Activated CD4-positive, alpha-beta T cell treated with anti-CD3 and anti-CD28 coated beads for 36 hours (primary cell): ENCODE measurements around the gene ARL6IP4. TPM values are rescaled to one million over a fixed set of nuclear protein-coding genes. Genes with fewer than 3 reads are reported as not detected.

Source experiments
- ATAC-seq: fragments of 200-7000 bp; cut with Tn5 transposase; one replicate; pipeline ENCODE4 v1.10.0; 2021; ENCODE audit warnings: mild to moderate bottlenecking, moderate library complexity
- CTCF ChIA-PET: fragments of 350-600 bp; sonication (Branson Sonifier 250); formaldehyde crosslinking; loops from one replicate; lab custom pipeline; 2021; ENCODE audit warnings: antibody characterized with exemption; lab: Charles Lee
- POLR2A ChIA-PET: fragments of 350-600 bp; sonication (Branson Sonifier 250); formaldehyde crosslinking; loops from one replicate; lab custom pipeline; 2021; ENCODE audit warnings: antibody characterized with exemption, inconsistent platforms; lab: Charles Lee
- DNase-seq: peaks from one replicate; pipeline ENCODE4 v3.0.0-alpha.2; 2020
- H3K27ac Mint-ChIP-seq: one replicate; pipeline ENCODE4 v1.8.0; 2021; ENCODE audit warnings: mixed read lengths
- H3K27me3 Mint-ChIP-seq: one replicate; pipeline ENCODE4 v1.8.0; 2021; ENCODE audit warnings: mixed read lengths
- H3K36me3 Mint-ChIP-seq: one replicate; pipeline ENCODE4 v1.8.0; 2021; ENCODE audit warnings: low read depth, mixed read lengths
- H3K4me1 Mint-ChIP-seq: one replicate; pipeline ENCODE4 v1.8.0; 2021; ENCODE audit warnings: mixed read lengths
- H3K4me3 Mint-ChIP-seq: one replicate; pipeline ENCODE4 v1.8.0; 2021; ENCODE audit warnings: mild to moderate bottlenecking, moderate library complexity, mixed read lengths
- H3K9me3 Mint-ChIP-seq: one replicate; pipeline ENCODE4 v1.8.0; 2021; ENCODE audit warnings: low read depth, mixed read lengths
- intact Hi-C, 2 experiments: fragments of 100-400 bp; cut with DNase I in 1 of 2; cut with micrococcal nuclease in 1 of 2; formaldehyde crosslinking; loops; one replicate each; pipeline versions ENCODE4 v1.14.2 to v1.15.1; 2022 to 2024; cut with DNase I, micrococcal nuclease
- total RNA-seq, 2 experiments: library from RNA; stranded (reverse); gene quantifications; one replicate each; pipeline ENCODE4 v1.2.3, GENCODE V29; 2021

Gene ARL6IP4
- total RNA-seq, 2 experiments from 2014 or later, result 141 to 163 TPM

GRCh38 chr12:122959566-122960192 is 20.8 kb upstream of the ARL6IP4 start:
- no peak overlapping the region for H3K4me3 Mint-ChIP-seq
- no peak overlapping the region for H3K27ac Mint-ChIP-seq
- no peaks in the 10 kb centered on the region for H3K9me3 Mint-ChIP-seq
- DNase-seq, result no peak
- peaks cover 2% of the 10 kb centered on the region for H3K36me3 Mint-ChIP-seq
- no peak for ATAC-seq
- no peaks in the 10 kb centered on the region for H3K27me3 Mint-ChIP-seq
- ChIA-PET CTCF (no interaction called here), POLR2A (no interaction called here)
- H3K4me1 Mint-ChIP-seq, result no peaks in the 10 kb centered on the region
- intact Hi-C loops, result no loop called here

- no peaks in the 10 kb centered on the region for H3K27me3 Mint-ChIP-seq
- no peak for ATAC-seq
- H3K4me1 Mint-ChIP-seq, result no peaks in the 10 kb centered on the region
- CTCF ChIA-PET, result no interaction called here
- no peak overlapping the region for H3K4me3 Mint-ChIP-seq
- H3K36me3 Mint-ChIP-seq, result peaks cover 2% of the 10 kb centered on the region
- H3K9me3 Mint-ChIP-seq, result no peaks in the 10 kb centered on the region
- intact Hi-C loops, result no loop called here
- H3K27ac Mint-ChIP-seq, result no peak overlapping the region
- no peak for DNase-seq
- POLR2A ChIA-PET, result no interaction called here
Observed at GRCh38 chr12:122960193-122960569, 20.3 kb upstream of the ARL6IP4 start.

GRCh38 chr12:122961531-122962329 is 18.8 kb upstream of the ARL6IP4 start:
- CTCF ChIA-PET, result interaction anchor here (1.8 kb wide), 1 partner anchor 101 kb away, joined by 4 read pairs; no protein-coding TSS in a partner anchor

GRCh38 chr12:122963941-122964265 is 16.6 kb upstream of the ARL6IP4 start:
- H3K9me3 Mint-ChIP-seq, result no peaks in the 10 kb centered on the region
- ATAC-seq (no peak), DNase-seq (no peak)
- H3K27ac Mint-ChIP-seq, result no peak overlapping the region
- H3K4me1 Mint-ChIP-seq, result peaks cover 2% of the 10 kb centered on the region
- no peak overlapping the region for H3K4me3 Mint-ChIP-seq
- no peaks in the 10 kb centered on the region for H3K36me3 Mint-ChIP-seq
- no peaks in the 10 kb centered on the region for H3K27me3 Mint-ChIP-seq
- ChIA-PET POLR2A (no interaction called here), CTCF (interaction anchor here (0.6 to 1.8 kb wide), 2 partner anchors 103 to 108 kb away, joined by 4 read pairs; no protein-coding TSS in a partner anchor)
- intact Hi-C loops, result no loop called here

More at GRCh38 chr12:122961531-122962329, 18.8 kb upstream of the ARL6IP4 start:
- Mint-ChIP-seq H3K36me3 (peaks cover 2% of the 10 kb centered on the region), H3K4me3 (no peak overlapping the region), H3K27me3 (no peaks in the 10 kb centered on the region), H3K4me1 (peaks cover under 1% of the 10 kb centered on the region), H3K27ac (no peak overlapping the region), H3K9me3 (no peaks in the 10 kb centered on the region)
- ATAC-seq, result no peak
- no peak for DNase-seq
- intact Hi-C loops, result no loop called here
- POLR2A ChIA-PET, result no interaction called here

- Mint-ChIP-seq H3K4me3 (peak overlapping the region; percentile 63), H3K9me3 (no peaks in the 10 kb centered on the region), H3K4me1 (peaks cover 2% of the 10 kb centered on the region), H3K27ac (no peak overlapping the region), H3K36me3 (no peaks in the 10 kb centered on the region), H3K27me3 (no peaks in the 10 kb centered on the region)
- DNase-seq, result no peak
- POLR2A ChIA-PET, result interaction anchor here (0.6 kb wide), 1 partner anchor 203 kb away, joined by 3 read pairs; no protein-coding TSS in a partner anchor
- ATAC-seq, result no peak
- intact Hi-C loops, result loop anchor here in 1 of 2 experiments (5.0 kb wide), 1 partner anchor 493 kb away; the partner anchor contains the start of gene SNRNP35
- CTCF ChIA-PET, result interaction anchor here (0.5 to 0.6 kb wide), 2 partner anchors 107 to 281 kb away, joined by 3 to 4 read pairs; no protein-coding TSS in a partner anchor
Observed at GRCh38 chr12:122964439-122965257, 15.8 kb upstream of the ARL6IP4 start.

- peak overlapping the region; percentile 63 for H3K4me3 Mint-ChIP-seq
- peaks cover 2% of the 10 kb centered on the region for H3K4me1 Mint-ChIP-seq
- CTCF ChIA-PET, result interaction anchor here (0.5 kb wide), 1 partner anchor 281 kb away, joined by 3 read pairs; no protein-coding TSS in a partner anchor
- POLR2A ChIA-PET, result interaction anchor here (0.6 to 1.4 kb wide), 2 partner anchors 203 to 268 kb away, joined by 3 to 6 read pairs; partner anchors contain the start of genes MPHOSPH9 and MTRFR
- DNase-seq (no peak), ATAC-seq (no peak)
- no peaks in the 10 kb centered on the region for H3K36me3 Mint-ChIP-seq
- no peaks in the 10 kb centered on the region for H3K9me3 Mint-ChIP-seq
- H3K27ac Mint-ChIP-seq, result no peak overlapping the region
- no peaks in the 10 kb centered on the region for H3K27me3 Mint-ChIP-seq
- intact Hi-C loops, result loop anchor here in 1 of 2 experiments (5.0 kb wide), 1 partner anchor 492 kb away; the partner anchor contains the start of gene SNRNP35
Observed at GRCh38 chr12:122965321-122965751, 15.1 kb upstream of the ARL6IP4 start.

GRCh38 chr12:122965851-122966742 is 14.4 kb upstream of the ARL6IP4 start, which contains the start of gene ABCB9:
TSS of gene ABCB9 (minus strand) at chr12:122966463. CDS start at chr12:122960235, 6,228 bp downstream.
- intact Hi-C loops, result loop anchor here (1.0 to 5.0 kb wide), 6 partner anchors 8 to 740 kb away; partner anchors contain the start of genes DIABLO (in 1 of the 2), HIP1R (in 1 of the 2), KNTC1 (in 1 of the 2) and MPHOSPH9 (in 1 of the 2)
- Mint-ChIP-seq H3K36me3 (no peaks in the 10 kb centered on the region), H3K4me3 (peak within 1 kb of the TSS; percentile 63), H3K9me3 (no peaks in the 10 kb centered on the region), H3K27me3 (no peaks in the 10 kb centered on the region), H3K4me1 (peaks cover 2% of the 10 kb centered on the region), H3K27ac (peak within 1 kb of the TSS; percentile 42)
- ATAC-seq (peak; percentile 99), DNase-seq (peak; percentile 99)
- CTCF ChIA-PET, result interaction anchor here (0.7 to 1.2 kb wide), 2 partner anchors 10 to 172 kb away, joined by 3 to 5 read pairs; no protein-coding TSS in a partner anchor
- POLR2A ChIA-PET, result interaction anchor here (0.5 to 1.7 kb wide), 3 partner anchors 9 to 1294 kb away, joined by 4 to 9 read pairs (median 6); partner anchors contain the start of genes MPHOSPH9, MTRFR and OGFOD2

- peak overlapping the region; percentile 1 for H3K4me3 Mint-ChIP-seq
Observed at GRCh38 chr12:122966743-122967550, 13.5 kb upstream of the ARL6IP4 start.

GRCh38 chr12:122968104-122968503 is 12.4 kb upstream of the ARL6IP4 start:
- Mint-ChIP-seq H3K36me3 (no peaks in the 10 kb centered on the region), H3K9me3 (no peaks in the 10 kb centered on the region), H3K27me3 (no peaks in the 10 kb centered on the region), H3K4me3 (no peak overlapping the region), H3K27ac (no peak overlapping the region), H3K4me1 (peaks cover 2% of the 10 kb centered on the region)
- CTCF ChIA-PET, result interaction anchor here (0.5 to 1.5 kb wide), 4 partner anchors 13 to 226 kb away, joined by 3 to 7 read pairs (median 4); no protein-coding TSS in a partner anchor
- ATAC-seq (no peak), DNase-seq (no peak)
- POLR2A ChIA-PET, result no interaction called here
- intact Hi-C loops, result loop anchor here in 1 of 2 experiments (5.0 kb wide), 1 partner anchor 489 kb away; the partner anchor contains the start of gene SNRNP35

More at GRCh38 chr12:122966743-122967550, 13.5 kb upstream of the ARL6IP4 start:
- no peaks in the 10 kb centered on the region for H3K9me3 Mint-ChIP-seq
- intact Hi-C loops, result loop anchor here (1.0 to 5.0 kb wide), 6 partner anchors 7 to 741 kb away; partner anchors contain the start of genes DIABLO (in 1 of the 2), HIP1R (in 1 of the 2), KNTC1 (in 1 of the 2) and MPHOSPH9 (in 1 of the 2)
- H3K36me3 Mint-ChIP-seq, result no peaks in the 10 kb centered on the region
- H3K27me3 Mint-ChIP-seq, result no peaks in the 10 kb centered on the region
- H3K27ac Mint-ChIP-seq, result peak overlapping the region; percentile 42
- H3K4me1 Mint-ChIP-seq, result peaks cover 2% of the 10 kb centered on the region
- ATAC-seq (no peak), DNase-seq (no peak)
- CTCF ChIA-PET, result interaction anchor here (0.7 to 1.5 kb wide), 3 partner anchors 9 to 173 kb away, joined by 3 to 5 read pairs (median 3); no protein-coding TSS in a partner anchor
- POLR2A ChIA-PET, result interaction anchor here (0.5 to 1.7 kb wide), 3 partner anchors 8 to 1295 kb away, joined by 4 to 9 read pairs (median 6); partner anchors contain the start of genes MPHOSPH9, MTRFR and OGFOD2
